Astrocyte (in vitro differentiated cells and primary cell): ENCODE measurements around the gene MGAT3.

ENCODE experiments used
- EZH2 ChIP-seq: IDR thresholded peaks from 2 replicates; pipeline ENCODE4 v1.6.1; 2012; ENCODE audit warnings: mild to moderate bottlenecking, low read length, inconsistent platforms; ENCODE audit not compliant: insufficient read depth
- TF ChIP-seq, protein P1 (sequence below): IDR thresholded peaks from 2 replicates; pipeline ENCODE4 v1.5.1; 2011; ENCODE audit warnings: low read depth, mild to moderate bottlenecking, inconsistent platforms, low read length, moderate library complexity; ENCODE audit not compliant: insufficient read depth

DNA sequence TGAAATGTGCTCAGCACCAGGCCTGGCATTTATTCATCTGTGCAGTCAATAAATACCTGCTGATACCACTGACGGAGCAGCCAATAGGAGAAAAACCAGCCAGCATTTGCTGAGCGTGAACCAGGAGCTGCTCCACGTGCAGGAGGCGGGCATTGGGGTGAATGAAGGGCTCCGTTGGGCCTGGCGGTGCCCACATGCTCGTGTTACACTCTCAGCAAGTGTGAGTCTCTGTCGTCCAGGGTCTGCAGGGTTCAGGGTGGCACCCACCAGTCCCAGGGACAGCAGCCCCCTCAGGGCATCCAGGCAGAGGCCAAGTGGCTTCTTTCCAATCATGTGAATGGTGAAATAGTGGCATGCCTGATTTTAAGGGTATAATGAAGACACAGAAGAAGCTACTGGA lies 79.9 kb downstream of the MGAT3 start:
- TF ChIP-seq, protein P1, sequence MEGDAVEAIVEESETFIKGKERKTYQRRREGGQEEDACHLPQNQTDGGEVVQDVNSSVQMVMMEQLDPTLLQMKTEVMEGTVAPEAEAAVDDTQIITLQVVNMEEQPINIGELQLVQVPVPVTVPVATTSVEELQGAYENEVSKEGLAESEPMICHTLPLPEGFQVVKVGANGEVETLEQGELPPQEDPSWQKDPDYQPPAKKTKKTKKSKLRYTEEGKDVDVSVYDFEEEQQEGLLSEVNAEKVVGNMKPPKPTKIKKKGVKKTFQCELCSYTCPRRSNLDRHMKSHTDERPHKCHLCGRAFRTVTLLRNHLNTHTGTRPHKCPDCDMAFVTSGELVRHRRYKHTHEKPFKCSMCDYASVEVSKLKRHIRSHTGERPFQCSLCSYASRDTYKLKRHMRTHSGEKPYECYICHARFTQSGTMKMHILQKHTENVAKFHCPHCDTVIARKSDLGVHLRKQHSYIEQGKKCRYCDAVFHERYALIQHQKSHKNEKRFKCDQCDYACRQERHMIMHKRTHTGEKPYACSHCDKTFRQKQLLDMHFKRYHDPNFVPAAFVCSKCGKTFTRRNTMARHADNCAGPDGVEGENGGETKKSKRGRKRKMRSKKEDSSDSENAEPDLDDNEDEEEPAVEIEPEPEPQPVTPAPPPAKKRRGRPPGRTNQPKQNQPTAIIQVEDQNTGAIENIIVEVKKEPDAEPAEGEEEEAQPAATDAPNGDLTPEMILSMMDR = no peak
- no peak for TF ChIP-seq EZH2
